Mesendoderm (in vitro differentiated cells): ENCODE results near the gene RPTN.
A peak's percentile ranks its signal among the peaks of the same experiment; 100 is the strongest.

Source experiments
- DNase-seq: peaks from one replicate; pipeline ENCODE4 v3.0.0; 2013
- H2AK5ac ChIP-seq: 2 replicates; pipeline ENCODE4 v1.6.1; 2013; ENCODE audit warnings: low read length, inconsistent platforms
- H2BK120ac ChIP-seq: 2 replicates; pipeline ENCODE4 v1.6.1; 2013; ENCODE audit warnings: low read depth, mild to moderate bottlenecking, low read length, moderate library complexity, mixed read lengths
- H2BK15ac ChIP-seq: replicated peaks from 2 replicates; pipeline ENCODE4 v1.6.1; 2013; ENCODE audit warnings: low read depth, mild to moderate bottlenecking, moderate library complexity
- H2BK5ac ChIP-seq: 2 replicates; pipeline ENCODE4 v1.6.1; 2013; ENCODE audit warnings: low read length, inconsistent platforms
- H3K18ac ChIP-seq: 2 replicates; pipeline ENCODE4 v1.6.1; 2013; ENCODE audit warnings: mild to moderate bottlenecking, low read length, mixed read lengths
- H3K23ac ChIP-seq: one replicate; pipeline ENCODE4 v1.6.1; 2013; ENCODE audit warnings: low read length
- H3K27ac ChIP-seq: 2 replicates; pipeline ENCODE4 v1.5.1; 2013; ENCODE audit warnings: low read depth, mild to moderate bottlenecking, inconsistent platforms, low read length, moderate library complexity
- H3K27me3 ChIP-seq: 2 replicates; pipeline ENCODE4 v1.6.1; 2013; ENCODE audit warnings: low read length, control low read depth, mild to moderate bottlenecking, inconsistent platforms; ENCODE audit not compliant: insufficient read depth, poor library complexity
- H3K36me3 ChIP-seq: 2 replicates; pipeline ENCODE4 v1.6.1; 2013; ENCODE audit warnings: low read length, inconsistent platforms; ENCODE audit not compliant: control insufficient read depth, insufficient read depth
- H3K4ac ChIP-seq: one replicate; pipeline ENCODE4 v1.6.1; 2013; ENCODE audit warnings: low read depth, mild to moderate bottlenecking, low read length, moderate library complexity
- H3K4me1 ChIP-seq: 2 replicates; pipeline ENCODE4 v1.6.1; 2013; ENCODE audit warnings: low read depth, low read length, inconsistent platforms; ENCODE audit not compliant: control insufficient read depth
- H3K4me2 ChIP-seq: 2 replicates; pipeline ENCODE4 v1.6.1; 2013; ENCODE audit warnings: low read length
- H3K4me3 ChIP-seq: 2 replicates; pipeline ENCODE4 v1.5.1; 2013; ENCODE audit warnings: mild to moderate bottlenecking, low read length
- H3K56ac ChIP-seq: one replicate; pipeline ENCODE4 v1.6.1; 2013; ENCODE audit warnings: low read length
- H3K79me1 ChIP-seq: 2 replicates; pipeline ENCODE4 v1.6.1; 2013; ENCODE audit warnings: low read length, inconsistent platforms
- H3K79me2 ChIP-seq: 2 replicates; pipeline ENCODE4 v1.6.1; 2013; ENCODE audit warnings: mild to moderate bottlenecking, low read length; ENCODE audit not compliant: control insufficient read depth, insufficient read depth
- H3K9ac ChIP-seq: 2 replicates; pipeline ENCODE4 v1.6.1; 2013; ENCODE audit warnings: low read length, inconsistent platforms
- H4K5ac ChIP-seq: one replicate; pipeline ENCODE4 v1.6.1; 2013; ENCODE audit warnings: low read length
- H4K8ac ChIP-seq: one replicate; pipeline ENCODE4 v1.6.1; 2013; ENCODE audit warnings: low read depth, mild to moderate bottlenecking, control low read depth, low read length, moderate library complexity
- WGBS: extraction: QIAGEN DNeasy Blood & Tissue Kit; methylation state at CpG from one replicate; pipeline ENCODE4 v1.1.7; 2013; ENCODE audit warnings: low lambda C conversion rate, missing lambda C conversion rate; ENCODE audit not compliant: insufficient coverage; ENCODE audit errors: extremely low coverage; 5-methylcytosine and 5-hydroxymethylcytosine counted together

The RPTN gene

DNA sequence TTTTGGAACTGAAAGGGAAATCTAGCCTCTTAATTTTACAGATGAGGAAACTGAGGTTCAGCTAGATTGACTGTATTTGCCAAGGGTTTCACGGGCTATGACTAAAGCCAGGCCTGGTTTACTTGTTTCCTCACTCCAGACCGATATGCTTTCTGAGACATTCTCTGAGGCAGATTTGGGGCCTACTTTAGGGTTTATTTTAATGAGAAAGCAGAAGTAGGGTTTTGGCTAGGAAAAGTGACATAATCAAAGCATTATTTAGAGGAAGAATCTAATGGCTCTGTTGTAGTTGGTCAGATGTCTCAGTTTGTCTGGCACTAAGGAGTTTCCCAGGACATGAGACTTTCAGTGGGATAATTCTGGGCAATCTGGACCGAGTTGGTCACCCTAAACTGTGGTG is 1.5 kb upstream of the RPTN start:
- no peak overlapping the region for H4K8ac ChIP-seq
- H3K9ac ChIP-seq = no peak overlapping the region
- no peak overlapping the region for H3K4me3 ChIP-seq
- H2BK5ac ChIP-seq = no peak overlapping the region
- H3K23ac ChIP-seq = no peak overlapping the region
- no peak overlapping the region for H2BK15ac ChIP-seq
- no peak overlapping the region for H3K4me2 ChIP-seq
- no peaks in the 10 kb centered on the region for H3K79me2 ChIP-seq
- WGBS = no CpG with 5 or more reads among the region's 3 CpGs
- H4K5ac ChIP-seq = no peak overlapping the region
- no peak overlapping the region for H3K27ac ChIP-seq
- no peak overlapping the region for H2BK120ac ChIP-seq
- H2AK5ac ChIP-seq = no peak overlapping the region
- H3K36me3 ChIP-seq = no peaks in the 10 kb centered on the region
- H3K27me3 ChIP-seq = peaks cover 2% of the 10 kb centered on the region
- no peak overlapping the region for H3K4ac ChIP-seq
- H3K56ac ChIP-seq = no peak overlapping the region
- no peaks in the 10 kb centered on the region for H3K4me1 ChIP-seq
- H3K18ac ChIP-seq = no peak overlapping the region
- no peaks in the 10 kb centered on the region for H3K79me1 ChIP-seq
- no peak for DNase-seq

DNA sequence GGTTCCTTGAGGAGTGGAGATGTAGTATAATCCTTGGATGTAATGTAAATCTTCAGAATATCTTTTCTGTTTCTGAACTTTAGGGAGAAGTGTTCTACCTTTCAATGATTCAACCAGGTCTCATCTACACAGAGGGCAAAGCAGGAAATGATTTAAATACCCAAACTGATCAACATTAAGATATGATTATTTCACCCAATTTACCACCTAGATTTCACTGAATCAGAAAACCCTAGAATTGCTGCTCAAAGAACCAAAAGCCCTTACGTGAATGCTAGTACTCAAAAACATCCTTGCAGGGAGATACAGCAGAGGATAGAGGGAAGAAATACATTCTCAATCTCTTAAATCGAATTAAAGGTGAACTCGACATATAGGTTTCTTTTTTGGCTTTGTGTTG is 5.0 kb downstream of the RPTN start:
- Histone ChIP-seq H3K9ac (no peak overlapping the region), H3K27ac (no peak overlapping the region), H3K56ac (no peak overlapping the region), H4K8ac (no peak overlapping the region), H3K4me3 (no peak overlapping the region), H2BK120ac (no peak overlapping the region), H2BK5ac (no peak overlapping the region), H3K27me3 (no peaks in the 10 kb centered on the region), H3K36me3 (no peaks in the 10 kb centered on the region), H2AK5ac (no peak overlapping the region), H3K4me1 (no peaks in the 10 kb centered on the region), H3K23ac (no peak overlapping the region), H3K79me1 (no peaks in the 10 kb centered on the region), H2BK15ac (no peak overlapping the region), H4K5ac (no peak overlapping the region), H3K79me2 (no peaks in the 10 kb centered on the region), H3K4ac (no peak overlapping the region), H3K4me2 (no peak overlapping the region), H3K18ac (no peak overlapping the region)
- no CpG with 5 or more reads among the region's 3 CpGs for WGBS
- DNase-seq = no peak

DNA sequence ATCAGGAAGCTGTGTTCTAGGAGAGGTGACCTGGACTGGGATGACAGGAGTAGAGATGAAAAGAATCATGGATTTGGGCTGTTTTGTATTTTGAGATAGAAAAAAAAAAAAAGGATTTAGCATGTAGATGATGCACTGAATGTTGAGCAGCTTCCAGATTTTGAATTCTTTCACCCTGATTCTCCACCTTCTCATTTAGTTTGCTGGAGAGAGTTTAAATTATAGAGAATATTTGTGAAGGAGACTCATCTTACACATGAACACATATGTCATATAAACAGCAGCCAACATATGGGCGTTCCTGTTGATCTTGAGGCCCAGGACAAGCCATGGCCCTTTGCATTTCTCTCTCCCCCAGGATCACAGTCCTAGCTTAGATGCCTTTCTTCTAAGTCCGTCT is 7.4 kb downstream of the RPTN start:
- Histone ChIP-seq H2BK5ac (no peak overlapping the region), H3K4me1 (no peaks in the 10 kb centered on the region), H3K4ac (no peak overlapping the region), H4K5ac (no peak overlapping the region), H3K27me3 (no peaks in the 10 kb centered on the region), H3K79me1 (no peaks in the 10 kb centered on the region), H3K9ac (no peak overlapping the region), H2AK5ac (no peak overlapping the region), H3K4me3 (no peak overlapping the region), H3K79me2 (no peaks in the 10 kb centered on the region), H2BK120ac (no peak overlapping the region), H3K27ac (no peak overlapping the region), H3K4me2 (no peak overlapping the region), H2BK15ac (no peak overlapping the region), H3K23ac (no peak overlapping the region), H3K18ac (no peak overlapping the region), H3K36me3 (no peaks in the 10 kb centered on the region), H3K56ac (no peak overlapping the region), H4K8ac (no peak overlapping the region)
- no peak for DNase-seq
- no CpG with 5 or more reads among the region's 2 CpGs for WGBS

DNA sequence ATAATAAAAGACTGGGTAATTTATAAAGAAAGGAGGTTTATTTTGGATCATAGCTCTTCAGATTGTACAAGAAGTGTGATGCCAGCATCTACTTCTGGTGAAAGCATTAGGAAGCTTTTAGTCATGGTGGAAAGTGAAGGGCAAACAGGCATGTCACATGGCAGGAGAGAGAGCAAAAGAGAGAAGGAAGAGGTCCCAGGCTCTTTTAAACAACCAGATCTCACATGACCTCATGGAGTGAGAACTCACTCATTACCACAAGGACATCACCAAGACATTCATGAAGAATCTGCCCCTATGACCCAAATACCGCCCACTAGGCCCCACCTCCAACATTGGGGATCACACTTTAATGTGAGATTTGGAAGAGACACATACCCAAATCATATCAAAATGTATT is 10.0 kb downstream of the RPTN start:
- WGBS = no CpG with 5 or more reads among the region's 1 CpG
- Histone ChIP-seq H3K4me1 (no peaks in the 10 kb centered on the region), H3K56ac (no peak overlapping the region), H2BK5ac (no peak overlapping the region), H3K4me2 (no peak overlapping the region), H3K9ac (no peak overlapping the region), H4K8ac (no peak overlapping the region), H3K79me2 (no peaks in the 10 kb centered on the region), H3K4ac (no peak overlapping the region), H3K18ac (no peak overlapping the region), H3K79me1 (no peaks in the 10 kb centered on the region), H3K4me3 (no peak overlapping the region), H3K23ac (no peak overlapping the region), H2BK15ac (no peak overlapping the region), H3K27ac (no peak overlapping the region), H3K36me3 (no peaks in the 10 kb centered on the region), H3K27me3 (no peaks in the 10 kb centered on the region), H4K5ac (no peak overlapping the region), H2BK120ac (no peak overlapping the region), H2AK5ac (no peak overlapping the region)
- no peak for DNase-seq

DNA sequence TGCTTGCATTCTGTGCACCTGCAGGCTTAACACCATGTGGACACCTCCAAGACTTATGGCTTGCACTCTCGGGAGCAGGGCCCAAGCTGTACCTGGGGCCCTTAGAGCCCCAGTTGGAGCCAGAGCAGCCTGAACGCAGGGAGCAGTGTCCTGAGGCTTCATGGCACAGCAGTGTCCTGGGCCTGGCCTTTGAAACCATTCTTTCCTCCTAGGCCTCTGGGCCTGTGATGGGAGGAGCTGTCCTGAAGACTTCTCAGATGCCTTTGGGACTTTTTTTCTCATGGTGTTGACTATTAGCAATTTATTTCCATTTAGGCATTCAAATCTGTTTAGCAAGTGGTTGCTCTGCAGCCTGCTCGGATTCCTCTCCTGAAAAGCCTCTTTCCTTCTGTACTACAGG is 11.0 kb downstream of the RPTN start:
- no peak overlapping the region for H3K56ac ChIP-seq
- H3K27ac ChIP-seq = no peak overlapping the region
- no peak overlapping the region for H4K5ac ChIP-seq
- H3K36me3 ChIP-seq = no peaks in the 10 kb centered on the region
- H3K4me1 ChIP-seq = no peaks in the 10 kb centered on the region
- no peak overlapping the region for H3K9ac ChIP-seq
- H3K23ac ChIP-seq = no peak overlapping the region
- H2BK120ac ChIP-seq = no peak overlapping the region
- no peak overlapping the region for H3K4me2 ChIP-seq
- H3K27me3 ChIP-seq = no peaks in the 10 kb centered on the region
- H4K8ac ChIP-seq = no peak overlapping the region
- no CpG with 5 or more reads among the region's 3 CpGs for WGBS
- no peaks in the 10 kb centered on the region for H3K79me2 ChIP-seq
- DNase-seq = peak; percentile 3
- H3K4me3 ChIP-seq = no peak overlapping the region
- no peak overlapping the region for H2BK5ac ChIP-seq
- no peak overlapping the region for H2AK5ac ChIP-seq
- no peaks in the 10 kb centered on the region for H3K79me1 ChIP-seq
- H2BK15ac ChIP-seq = no peak overlapping the region
- no peak overlapping the region for H3K4ac ChIP-seq
- H3K18ac ChIP-seq = no peak overlapping the region

DNA sequence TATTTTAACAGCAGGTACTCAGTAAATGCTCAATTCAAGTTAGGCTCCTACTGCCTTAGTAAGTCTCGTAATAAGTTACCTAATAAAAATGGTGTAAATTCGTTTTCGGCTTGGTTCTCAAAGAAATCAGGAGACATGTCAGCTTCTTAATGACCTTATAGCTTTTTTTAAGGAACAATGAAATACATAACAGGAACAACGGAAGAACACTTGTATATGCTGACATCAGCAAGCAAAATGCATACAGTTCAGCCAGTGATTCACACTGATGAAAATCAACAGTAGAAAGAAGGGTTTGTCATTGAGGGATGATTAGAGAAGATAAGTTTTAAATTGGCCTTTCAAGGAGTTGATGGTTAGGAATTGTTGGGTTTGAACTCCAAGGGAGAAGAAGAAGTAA is 13.3 kb downstream of the RPTN start:
- Histone ChIP-seq H4K5ac (no peak overlapping the region), H2BK5ac (no peak overlapping the region), H3K23ac (no peak overlapping the region), H3K4me2 (no peak overlapping the region), H3K36me3 (no peaks in the 10 kb centered on the region), H3K79me2 (no peaks in the 10 kb centered on the region), H3K27ac (no peak overlapping the region), H3K79me1 (no peaks in the 10 kb centered on the region), H2BK120ac (no peak overlapping the region), H3K56ac (no peak overlapping the region), H4K8ac (no peak overlapping the region), H3K27me3 (no peaks in the 10 kb centered on the region), H3K4me3 (no peak overlapping the region), H2AK5ac (no peak overlapping the region), H3K4ac (no peak overlapping the region), H3K4me1 (no peaks in the 10 kb centered on the region), H3K9ac (no peak overlapping the region), H2BK15ac (no peak overlapping the region), H3K18ac (no peak overlapping the region)
- DNase-seq = no peak
- no CpG with 5 or more reads among the region's 4 CpGs for WGBS
